G401.6 (cell line): ENCODE results near the gene ZNF10.

Source experiments
- FAIRE-seq: peaks from 2 replicates; lab custom pipeline; 2012; peaks lifted over from hg19 to GRCh38; lab: Jason Lieb, UNC

The ZNF10 gene

DNA sequence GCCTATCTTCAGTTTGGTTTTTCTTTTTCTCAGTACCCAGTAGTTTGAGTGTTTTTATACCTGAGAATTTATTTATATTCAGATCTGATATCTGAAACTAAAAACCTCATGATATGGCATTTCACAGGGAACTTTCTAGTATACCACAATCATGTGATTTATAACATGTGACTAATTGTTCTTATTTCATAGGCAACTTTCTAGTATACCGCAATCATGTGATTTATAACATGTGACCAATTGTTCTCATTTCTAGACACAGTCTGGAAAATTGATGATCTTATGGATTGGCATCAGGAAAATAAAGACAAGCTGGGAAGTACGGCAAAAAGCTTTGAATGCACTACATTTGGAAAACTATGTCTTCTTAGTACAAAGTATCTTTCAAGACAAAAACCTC, 71.5 kb downstream of the ZNF10 start:
- no peak for FAIRE-seq

DNA sequence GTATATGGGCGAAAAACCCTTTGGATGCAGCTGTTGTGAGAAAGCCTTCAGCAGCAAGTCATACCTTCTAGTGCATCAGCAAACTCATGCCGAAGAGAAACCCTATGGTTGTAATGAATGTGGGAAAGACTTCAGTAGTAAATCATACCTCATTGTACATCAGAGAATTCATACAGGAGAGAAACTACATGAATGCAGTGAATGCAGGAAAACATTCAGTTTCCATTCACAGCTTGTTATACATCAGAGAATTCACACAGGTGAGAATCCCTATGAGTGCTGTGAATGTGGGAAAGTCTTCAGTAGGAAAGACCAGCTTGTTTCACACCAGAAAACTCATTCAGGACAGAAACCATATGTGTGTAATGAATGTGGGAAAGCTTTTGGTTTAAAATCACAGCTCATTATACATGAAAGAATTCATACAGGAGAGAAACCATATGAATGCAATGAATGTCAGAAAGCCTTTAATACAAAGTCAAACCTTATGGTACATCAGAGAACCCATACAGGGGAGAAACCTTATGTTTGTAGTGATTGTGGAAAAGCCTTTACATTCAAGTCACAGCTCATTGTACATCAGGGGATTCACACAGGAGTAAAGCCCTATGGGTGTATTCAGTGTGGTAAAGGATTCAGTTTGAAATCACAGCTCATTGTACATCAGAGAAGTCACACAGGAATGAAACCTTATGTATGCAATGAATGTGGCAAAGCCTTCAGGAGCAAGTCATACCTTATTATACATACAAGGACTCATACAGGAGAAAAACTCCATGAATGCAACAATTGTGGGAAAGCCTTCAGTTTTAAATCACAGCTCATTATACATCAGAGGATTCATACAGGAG, 72.3 kb downstream of the ZNF10 start:
- no peak for FAIRE-seq

GRCh38 chr12:133203344-133204263, 73.2 kb downstream of the ZNF10 start:
- FAIRE-seq: no peak

GRCh38 chr12:133204264-133204603, 73.8 kb downstream of the ZNF10 start:
- no peak for FAIRE-seq

DNA sequence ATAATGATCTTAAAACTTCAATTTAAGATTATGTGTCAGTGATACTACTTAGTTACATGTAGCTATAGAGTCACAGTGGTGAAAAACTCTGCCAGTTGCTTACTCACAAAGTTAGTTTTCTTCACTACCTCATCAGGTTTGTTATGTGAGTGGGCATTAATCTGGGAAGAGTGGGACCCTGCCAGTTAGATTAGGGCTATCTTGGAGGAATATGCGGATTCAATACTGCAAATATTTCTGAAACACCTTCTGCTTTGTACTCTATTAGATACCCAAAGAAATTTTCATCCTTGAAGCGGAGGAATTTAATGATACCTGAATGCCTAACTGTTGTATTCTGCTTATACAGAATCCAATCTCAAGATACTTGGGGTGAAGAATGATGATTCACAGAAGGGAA, 76.0 kb downstream of the ZNF10 start:
- FAIRE-seq: no peak
